Middle frontal gyrus (tissue), 1 donor: Measurements from ENCODE around the gene SLC1A5.

Experiments used
- DNase-seq: peaks from one replicate; pipeline ENCODE4 v3.0.0-alpha.2; 2015; ENCODE audit warnings: low spot score; ENCODE audit errors: extremely low spot score

The SLC1A5 gene

DNA sequence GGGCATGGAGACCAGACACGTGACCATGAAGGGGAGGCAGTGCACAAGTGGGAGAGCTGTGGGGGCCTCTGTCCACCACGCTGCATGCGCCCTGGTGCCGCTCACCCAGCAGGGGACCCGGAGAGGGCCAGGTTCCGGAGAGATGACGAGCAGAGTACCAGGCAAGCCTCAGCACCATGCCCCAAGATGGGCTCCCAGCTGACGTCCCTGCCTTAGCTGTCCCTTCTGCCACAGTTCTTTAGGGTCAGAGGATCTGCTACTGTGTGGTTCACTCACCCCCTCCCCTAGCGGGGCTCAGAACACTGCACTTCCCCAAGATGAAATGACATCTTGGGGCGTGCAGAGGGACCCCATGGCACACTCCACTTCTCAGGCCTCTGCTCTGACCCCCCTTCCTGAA, 61.8 kb downstream of the SLC1A5 start:
- no peak for DNase-seq

DNA sequence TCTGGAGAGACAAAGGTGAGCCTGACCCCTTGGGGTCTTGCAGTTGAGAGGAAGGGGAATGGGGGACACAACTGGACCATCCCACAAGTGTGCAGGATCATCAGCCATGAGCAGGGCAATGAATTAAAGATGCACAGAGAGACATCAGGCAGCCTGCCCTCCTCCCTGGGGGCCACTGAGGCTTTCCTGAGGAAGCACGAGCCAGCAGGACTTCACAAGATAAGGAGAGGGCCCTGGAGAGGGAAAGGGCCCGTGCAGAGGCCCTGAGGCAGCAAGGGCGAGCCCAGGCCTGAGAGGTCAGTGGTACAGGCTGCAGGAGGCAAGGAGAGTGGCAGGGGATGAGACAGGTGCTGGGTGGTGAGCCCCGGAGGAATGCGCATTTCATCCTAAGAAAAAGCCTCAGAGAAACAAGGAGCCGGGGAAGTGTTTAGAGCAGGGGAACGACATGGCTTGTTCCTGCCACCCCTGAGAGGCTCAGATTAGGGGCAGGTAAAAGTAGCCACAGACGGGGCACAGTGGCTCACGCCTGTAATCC, 62.5 kb downstream of the SLC1A5 start:
- DNase-seq: no peak

DNA sequence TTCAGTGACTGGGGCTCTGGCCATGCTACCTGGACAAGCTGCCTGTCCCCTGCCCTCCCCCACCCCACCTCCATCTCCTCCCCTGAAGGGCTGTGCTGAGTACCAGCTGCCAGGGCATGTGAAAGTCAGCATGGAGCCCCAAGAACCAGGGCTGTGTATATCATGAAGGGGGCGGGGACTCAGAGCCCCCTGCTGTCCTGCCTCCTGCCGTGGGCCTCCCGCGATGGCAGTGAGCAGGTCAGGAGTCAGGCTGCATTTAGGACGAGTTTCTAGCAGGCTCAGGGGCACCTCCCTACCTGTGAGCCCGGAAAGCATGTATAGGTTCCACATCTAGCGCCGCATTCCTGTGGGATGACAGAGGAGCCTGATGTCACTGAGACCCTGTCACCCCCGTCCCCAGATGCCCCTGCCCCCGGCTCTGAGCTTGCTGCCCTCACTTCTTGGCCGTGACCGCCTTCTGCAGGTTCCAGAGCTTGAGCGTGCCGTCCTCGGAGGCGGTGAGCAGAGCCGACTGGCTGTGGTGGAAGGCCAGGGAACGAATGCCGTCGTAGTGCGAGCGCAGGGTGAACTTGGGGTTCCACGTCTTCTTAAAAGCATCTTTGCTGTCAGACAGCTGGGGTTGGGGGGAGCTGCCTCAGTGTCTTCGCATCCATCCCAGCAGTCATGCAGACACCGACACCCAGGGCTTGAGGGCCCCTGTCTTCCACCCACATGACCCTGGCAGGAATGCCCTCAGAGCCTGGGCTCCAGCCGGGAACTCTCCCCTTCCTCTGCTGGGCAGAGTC, 63.2 kb downstream of the SLC1A5 start:
- DNase-seq: no peak
